Activated CD4-positive, alpha-beta T cell treated with anti-CD3 and anti-CD28 coated beads, Interleukin-2, amount 50 U/mL, for 1 hour (primary cell): ENCODE measurements around the gene CDCA3.
A peak's percentile ranks its signal among the peaks of the same experiment; 100 is the strongest.

Experiments
- DNase-seq: peaks from one replicate; pipeline ENCODE4 v3.0.0-alpha.2; 2020

Gene CDCA3

DNA sequence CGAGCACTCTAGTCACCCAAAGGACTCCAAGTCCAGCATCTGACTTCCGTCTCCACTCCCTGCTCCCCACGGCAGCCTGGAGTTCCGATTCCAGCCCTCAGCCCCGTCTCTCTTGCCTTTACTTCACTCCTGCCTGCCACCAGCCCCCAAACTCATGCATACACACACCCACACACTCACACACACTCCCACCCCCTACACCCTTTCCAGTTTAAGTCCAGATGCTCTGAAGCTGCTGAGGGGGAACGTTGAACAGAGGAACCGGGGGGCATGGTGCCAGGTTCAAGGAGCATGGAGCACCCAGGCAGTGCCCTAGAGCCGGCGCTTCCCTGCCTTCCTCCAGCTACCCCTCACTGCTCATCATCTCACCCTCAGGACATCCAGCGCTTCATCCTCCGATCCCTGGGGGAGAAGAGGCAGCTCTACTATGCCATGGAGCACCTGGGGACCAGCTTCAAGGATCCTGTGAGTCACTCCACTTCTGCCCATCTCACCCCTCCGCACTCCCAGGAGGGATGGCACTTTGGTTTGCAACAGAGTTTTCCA lies 19.6 kb downstream of the CDCA3 start:
- DNase-seq: no peak

- DNase-seq: no peak
Measured at GRCh38 chr12:6830999-6831398, 20.1 kb downstream of the CDCA3 start.

- no peak for DNase-seq
Measured at GRCh38 chr12:6830286-6830890, 20.7 kb downstream of the CDCA3 start.

DNA sequence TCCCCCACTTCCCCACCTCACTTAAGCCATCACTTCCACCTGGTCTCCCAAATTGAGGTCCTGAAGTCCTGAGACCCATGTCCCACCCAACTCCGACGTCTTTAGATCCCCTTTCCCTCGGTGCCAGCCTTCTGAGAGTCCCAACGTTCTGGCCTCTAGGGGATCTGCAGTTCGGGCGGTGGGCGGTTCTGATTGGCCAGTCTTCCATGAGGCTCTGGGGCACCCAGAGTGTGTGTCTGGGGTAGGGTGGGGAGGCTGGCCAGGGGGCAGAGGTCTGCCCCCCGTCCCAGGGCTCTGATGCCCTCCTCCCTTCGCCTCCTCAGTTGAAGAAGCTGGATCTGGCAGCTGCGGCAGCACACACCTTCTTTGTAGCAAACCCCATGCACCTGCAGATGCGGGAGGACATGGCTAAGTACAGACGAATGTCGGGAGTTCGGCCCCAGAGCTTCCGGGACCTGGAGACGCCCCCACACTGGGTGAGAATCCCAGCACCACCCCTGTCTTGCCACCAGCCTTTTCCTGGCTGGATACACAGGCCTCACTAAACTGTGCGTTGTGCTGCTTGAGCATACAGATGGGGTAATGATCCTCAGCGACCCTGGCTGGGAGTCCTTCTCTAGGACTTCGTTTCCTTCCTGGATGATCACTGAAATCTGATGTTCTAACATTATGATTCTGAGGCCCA lies 21.4 kb downstream of the CDCA3 start:
- DNase-seq: no peak

- peak; percentile 47 for DNase-seq
Measured at GRCh38 chr12:6828781-6829535, 22.1 kb downstream of the CDCA3 start.

DNA sequence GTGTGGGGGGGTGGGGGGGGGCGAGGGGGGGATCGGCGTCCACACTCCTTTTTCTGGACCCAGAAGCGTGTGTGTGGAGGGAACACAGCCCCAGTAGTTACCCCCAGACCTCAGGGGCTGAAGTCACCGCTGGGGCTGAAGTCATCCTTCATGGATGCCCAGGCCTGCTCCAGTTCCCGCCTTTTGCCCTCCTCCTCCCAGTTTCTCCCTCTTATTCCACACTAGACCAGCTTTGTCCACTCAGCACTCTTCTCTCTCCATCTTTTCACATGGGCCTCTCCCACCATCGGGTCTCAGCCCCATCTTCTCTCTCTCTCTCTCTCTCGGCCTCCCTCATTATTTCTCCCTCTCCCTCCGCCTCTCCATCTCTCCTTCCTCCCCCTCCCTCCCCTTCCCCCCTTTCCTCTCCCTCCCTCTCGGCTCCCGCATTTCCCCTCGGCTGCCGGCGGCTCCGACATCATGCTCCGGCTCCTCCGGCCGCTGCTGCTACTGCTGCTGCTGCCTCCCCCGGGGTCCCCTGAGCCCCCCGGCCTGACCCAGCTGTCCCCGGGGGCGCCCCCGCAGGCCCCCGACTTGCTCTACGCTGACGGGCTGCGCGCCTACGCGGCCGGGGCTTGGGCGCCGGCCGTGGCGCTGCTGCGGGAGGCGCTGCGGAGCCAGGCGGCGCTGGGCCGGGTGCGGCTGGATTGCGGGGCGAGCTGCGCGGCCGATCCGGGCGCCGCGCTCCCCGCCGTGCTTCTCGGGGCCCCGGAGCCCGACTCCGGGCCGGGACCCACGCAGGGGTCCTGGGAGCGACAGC lies 22.9 kb downstream of the CDCA3 start, which contains the start of gene P3H3:
TSS of gene P3H3 (plus strand) at position 426 of the 799 bp plus-strand sequence. CDS start at position 460, 34 bp downstream.
- DNase-seq: no peak

DNA sequence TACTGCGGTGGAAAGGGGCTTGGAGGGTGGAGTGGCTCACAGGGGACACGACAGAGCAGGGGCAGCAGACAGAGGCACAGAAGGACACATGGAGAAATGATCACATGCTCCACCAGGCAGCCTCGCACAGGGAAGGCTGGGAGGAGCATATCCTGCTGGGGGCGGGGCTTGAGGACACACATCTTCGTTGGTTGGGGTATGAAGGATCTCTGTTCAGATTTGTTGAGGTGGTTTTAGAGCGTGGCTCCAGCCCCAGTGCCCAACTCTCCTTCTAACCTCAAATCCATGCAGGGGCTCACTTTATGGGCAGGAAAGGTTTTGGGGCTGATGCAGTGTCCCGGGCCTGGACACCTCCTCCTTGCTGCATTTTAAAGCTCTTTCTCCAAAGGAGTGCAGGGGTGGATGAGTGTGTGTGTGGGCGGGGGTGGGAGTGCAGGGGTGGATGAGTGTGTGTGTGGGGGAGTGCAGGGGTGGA lies 23.6 kb downstream of the CDCA3 start:
- DNase-seq: peak; percentile 39

DNA sequence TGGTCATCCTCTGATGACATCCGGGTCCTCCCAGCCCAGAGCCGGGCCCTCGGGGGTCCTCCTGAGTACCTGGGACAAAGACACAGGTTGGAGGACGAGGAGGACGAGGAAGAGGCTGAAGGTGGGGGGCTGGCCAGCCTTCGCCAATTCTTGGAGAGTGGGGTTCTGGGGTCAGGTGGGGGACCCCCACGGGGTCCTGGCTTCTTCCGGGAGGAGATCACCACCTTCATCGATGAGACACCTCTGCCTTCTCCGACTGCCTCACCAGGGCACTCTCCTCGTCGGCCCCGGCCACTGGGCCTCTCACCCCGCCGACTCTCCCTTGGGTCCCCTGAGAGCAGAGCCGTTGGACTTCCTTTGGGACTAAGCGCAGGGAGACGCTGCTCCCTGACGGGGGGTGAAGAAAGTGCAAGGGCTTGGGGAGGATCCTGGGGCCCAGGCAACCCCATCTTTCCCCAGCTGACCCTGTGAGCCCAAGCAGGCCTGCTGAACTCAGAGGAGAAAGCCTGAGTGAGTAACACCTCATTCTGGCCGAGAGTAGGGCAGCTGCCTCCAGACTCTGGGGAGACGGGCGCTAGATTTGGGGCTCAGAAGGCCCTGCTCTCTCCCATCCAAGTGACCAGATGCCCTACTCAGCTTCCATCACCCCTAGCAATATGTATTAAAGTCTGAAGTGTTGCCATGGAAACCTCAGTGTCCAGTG lies 24.2 kb downstream of the CDCA3 start:
- no peak for DNase-seq

DNA sequence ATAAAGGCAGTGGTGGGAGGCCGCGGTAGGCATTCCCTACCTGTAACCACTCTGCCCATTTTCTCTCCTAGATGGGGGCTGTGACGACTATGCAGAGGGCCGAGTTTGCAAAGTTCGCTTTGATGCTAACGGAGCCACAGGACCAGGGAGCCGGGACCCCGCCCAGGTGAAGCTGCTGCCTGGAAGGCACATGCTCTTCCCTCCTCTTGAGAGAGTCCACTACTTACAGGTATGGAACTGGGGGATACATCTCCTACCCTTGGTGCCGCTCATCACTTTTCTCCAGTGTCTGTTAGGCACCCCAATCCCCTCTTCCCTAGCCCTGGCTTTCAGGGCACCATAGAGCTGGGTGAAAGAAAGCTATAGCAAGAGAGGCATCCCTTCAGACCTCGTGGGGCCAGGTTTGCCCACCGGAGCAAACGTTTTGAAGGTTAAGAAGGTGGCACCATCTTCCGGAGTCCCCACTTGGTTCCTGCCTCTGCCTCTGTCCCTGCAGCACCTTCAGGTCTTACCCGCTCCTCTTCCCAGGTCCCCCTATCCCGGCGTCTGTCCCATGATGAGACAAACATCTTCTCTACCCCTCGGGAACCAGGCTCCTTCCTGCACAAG lies 24.9 kb downstream of the CDCA3 start:
- no peak for DNase-seq

GRCh38 chr12:6825398-6826124 lies 25.5 kb downstream of the CDCA3 start:
- peak; percentile 83 for DNase-seq

- no peak for DNase-seq
Measured at GRCh38 chr12:6824901-6825381, 26.1 kb downstream of the CDCA3 start.

DNA sequence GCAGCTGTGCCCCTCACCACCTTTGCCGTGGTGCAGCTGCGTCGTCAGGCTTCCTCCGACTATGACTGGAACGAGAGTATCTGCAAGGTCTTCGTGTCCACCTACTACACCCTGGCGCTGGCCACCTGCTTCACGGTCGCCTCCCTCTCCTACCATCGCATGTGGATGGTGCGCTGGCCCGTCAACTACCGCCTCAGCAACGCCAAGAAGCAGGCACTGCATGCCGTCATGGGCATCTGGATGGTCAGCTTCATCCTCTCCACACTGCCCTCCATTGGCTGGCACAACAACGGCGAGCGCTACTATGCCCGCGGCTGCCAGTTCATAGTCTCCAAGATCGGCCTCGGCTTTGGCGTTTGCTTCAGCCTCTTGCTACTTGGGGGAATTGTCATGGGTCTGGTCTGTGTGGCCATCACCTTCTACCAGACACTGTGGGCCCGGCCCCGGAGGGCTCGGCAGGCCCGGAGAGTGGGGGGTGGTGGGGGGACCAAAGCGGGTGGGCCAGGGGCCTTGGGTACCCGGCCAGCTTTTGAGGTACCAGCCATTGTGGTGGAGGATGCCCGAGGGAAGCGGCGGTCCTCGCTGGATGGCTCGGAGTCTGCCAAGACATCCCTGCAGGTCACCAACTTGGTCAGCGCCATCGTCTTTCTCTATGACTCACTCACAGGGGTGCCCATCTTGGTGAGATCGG lies 26.9 kb downstream of the CDCA3 start:
- no peak for DNase-seq

- no peak for DNase-seq
Measured at GRCh38 chr12:6823182-6824084, 27.7 kb downstream of the CDCA3 start.

DNA sequence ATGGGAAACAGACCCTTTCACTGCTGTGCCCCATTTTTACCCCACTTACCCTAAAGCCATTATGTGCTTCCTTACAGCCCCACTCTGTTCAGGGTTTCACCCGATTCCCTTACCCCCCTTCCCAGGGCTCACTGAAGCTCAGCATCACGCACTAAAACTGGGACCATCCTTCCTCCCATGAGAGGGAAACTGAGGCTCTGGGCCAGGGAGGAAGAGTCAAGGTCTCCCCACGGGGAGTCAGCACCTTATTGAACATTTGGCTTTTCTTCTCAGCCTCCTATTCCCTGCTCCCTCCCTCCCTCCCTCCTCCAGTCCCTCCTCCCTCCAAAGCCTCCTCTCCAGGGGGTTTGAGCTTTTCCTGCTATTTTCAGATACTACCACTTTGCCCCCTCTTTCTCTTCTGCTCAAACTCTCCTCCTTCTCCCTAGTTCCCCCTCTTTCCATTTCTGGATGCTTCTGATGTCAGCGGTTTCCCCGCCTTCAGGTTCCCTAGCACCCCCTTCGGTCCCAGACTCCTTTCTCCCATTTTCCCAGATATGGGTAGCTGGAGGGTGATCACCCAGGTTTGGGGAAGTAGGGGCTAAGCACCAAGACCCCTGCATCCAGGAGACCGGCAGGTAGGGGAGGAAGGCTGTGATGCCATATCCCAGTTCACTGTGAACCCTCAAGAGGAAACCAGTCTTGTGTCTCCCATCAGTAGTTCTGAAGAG lies 28.5 kb downstream of the CDCA3 start:
- no peak for DNase-seq

GRCh38 chr12:6821591-6822425 lies 29.3 kb downstream of the CDCA3 start, which contains the start of gene GPR162:
Gene GPR162 (plus strand): TSS chr12:6821821. CDS start chr12:6823899, 2,078 bp downstream.
- no peak for DNase-seq

- DNase-seq: no peak
Measured at GRCh38 chr12:6820166-6820565, 30.9 kb downstream of the CDCA3 start.
